Measurements from ENCODE around the gene KCNK7. TPM values are rescaled to one million over a fixed set of nuclear protein-coding genes. Genes with fewer than 3 reads are reported as not detected.

KCNK7 gene
- total and polyA plus RNA-seq, 2 experiments from 2014 or later, result 0.37 TPM; not detected in 1

DNA sequence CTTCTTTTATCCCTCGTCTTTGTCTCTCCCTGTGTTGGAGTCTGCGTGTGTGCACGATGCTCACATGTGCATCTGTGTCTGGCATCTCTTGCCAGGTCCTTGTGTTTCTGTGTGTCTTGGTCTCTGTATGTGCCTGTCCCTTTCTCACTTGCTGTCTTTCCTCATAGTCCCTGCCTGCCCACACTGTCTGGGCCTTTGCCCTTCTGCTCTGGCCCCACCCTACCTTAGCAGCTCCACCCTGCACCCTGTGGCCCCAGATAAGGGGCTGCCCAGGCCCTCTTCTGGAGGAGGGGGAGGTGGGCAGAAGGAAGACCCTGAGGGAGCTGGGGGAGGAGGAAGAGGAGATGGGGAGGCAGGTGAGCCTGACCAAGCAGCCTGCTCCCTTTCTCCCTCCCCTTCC, 16.9 kb downstream of the KCNK7 start:
- no peaks in the 10 kb centered on the region for H3K9me3 ChIP-seq (ENCODE audit: low read depth)
- no peak overlapping the region for H3K4me3 ChIP-seq
- H3K27ac ChIP-seq, result no peak overlapping the region
- H3K9me2 ChIP-seq (replicated peaks; ENCODE audit: insufficient read depth), result no peaks in the 10 kb centered on the region
- peaks cover 4% of the 10 kb centered on the region for H3K79me2 ChIP-seq
- peaks cover 34% of the 10 kb centered on the region for H3K4me1 ChIP-seq (ENCODE audit: insufficient read depth)
- H3K36me3 ChIP-seq (replicated peaks; ENCODE audit: insufficient read depth, low read depth), result no peaks in the 10 kb centered on the region
- peaks cover 8% of the 10 kb centered on the region for H3K27me3 ChIP-seq
- peaks cover 8% of the 10 kb centered on the region for H4K20me1 ChIP-seq (ENCODE audit: insufficient read depth, poor library complexity, severe bottlenecking)
- H3K4me2 ChIP-seq, result no peak overlapping the region
- H2AFZ ChIP-seq, result no peak overlapping the region
- no peak for DNase-seq (ENCODE audit: low spot score)
- WGBS (ENCODE audit: low lambda C conversion rate, missing lambda C conversion rate), result 78% methylated on average over 3 of the region's 3 CpGs
- TF ChIP-seq EZH2phosphoT487 (IDR thresholded peaks at IDR 0.05; ENCODE audit: low read depth, severe bottlenecking, unreplicated experiment), result no peak
- TF ChIP-seq EZH2 (IDR thresholded peaks at IDR 0.05; ENCODE audit: borderline replicate concordance), result no peak
- TF ChIP-seq, protein P1, sequence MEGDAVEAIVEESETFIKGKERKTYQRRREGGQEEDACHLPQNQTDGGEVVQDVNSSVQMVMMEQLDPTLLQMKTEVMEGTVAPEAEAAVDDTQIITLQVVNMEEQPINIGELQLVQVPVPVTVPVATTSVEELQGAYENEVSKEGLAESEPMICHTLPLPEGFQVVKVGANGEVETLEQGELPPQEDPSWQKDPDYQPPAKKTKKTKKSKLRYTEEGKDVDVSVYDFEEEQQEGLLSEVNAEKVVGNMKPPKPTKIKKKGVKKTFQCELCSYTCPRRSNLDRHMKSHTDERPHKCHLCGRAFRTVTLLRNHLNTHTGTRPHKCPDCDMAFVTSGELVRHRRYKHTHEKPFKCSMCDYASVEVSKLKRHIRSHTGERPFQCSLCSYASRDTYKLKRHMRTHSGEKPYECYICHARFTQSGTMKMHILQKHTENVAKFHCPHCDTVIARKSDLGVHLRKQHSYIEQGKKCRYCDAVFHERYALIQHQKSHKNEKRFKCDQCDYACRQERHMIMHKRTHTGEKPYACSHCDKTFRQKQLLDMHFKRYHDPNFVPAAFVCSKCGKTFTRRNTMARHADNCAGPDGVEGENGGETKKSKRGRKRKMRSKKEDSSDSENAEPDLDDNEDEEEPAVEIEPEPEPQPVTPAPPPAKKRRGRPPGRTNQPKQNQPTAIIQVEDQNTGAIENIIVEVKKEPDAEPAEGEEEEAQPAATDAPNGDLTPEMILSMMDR (IDR thresholded peaks at IDR 0.05; ENCODE audit: poor library complexity), result no peak

DNA sequence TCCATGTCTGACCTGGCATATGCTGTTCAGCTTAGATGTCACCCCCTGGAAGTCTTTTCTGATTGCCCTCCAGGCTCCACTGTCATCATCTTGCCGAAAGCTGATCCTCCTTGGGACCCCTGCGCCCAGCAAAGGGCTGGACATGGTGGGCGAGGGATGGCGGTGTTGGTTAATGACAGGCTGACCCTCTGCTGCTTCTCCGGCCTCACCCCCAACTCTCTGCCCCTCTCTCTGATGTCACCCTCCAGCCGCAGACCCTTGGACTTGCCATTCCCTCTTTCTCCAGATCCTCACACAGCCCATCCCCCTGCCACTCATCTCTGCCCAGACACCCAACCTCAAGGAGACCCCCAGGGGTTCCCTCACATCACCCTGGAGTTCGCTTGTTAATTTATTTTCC, 17.5 kb downstream of the KCNK7 start:
- H3K4me2 ChIP-seq, result no peak overlapping the region
- no peak overlapping the region for H3K27ac ChIP-seq
- peaks cover 4% of the 10 kb centered on the region for H3K27me3 ChIP-seq
- no peak overlapping the region for H3K4me3 ChIP-seq
- TF ChIP-seq EZH2 (IDR thresholded peaks at IDR 0.05; ENCODE audit: borderline replicate concordance) (no peak), EZH2phosphoT487 (IDR thresholded peaks at IDR 0.05; ENCODE audit: low read depth, severe bottlenecking, unreplicated experiment) (no peak)
- TF ChIP-seq, protein P1 (IDR thresholded peaks at IDR 0.05; ENCODE audit: poor library complexity), result no peak
- no peaks in the 10 kb centered on the region for H3K9me2 ChIP-seq (replicated peaks; ENCODE audit: insufficient read depth)
- no peak overlapping the region for H2AFZ ChIP-seq
- DNase-seq (ENCODE audit: low spot score), result no peak
- 91% methylated on average over 7 of the region's 7 CpGs for WGBS (ENCODE audit: low lambda C conversion rate, missing lambda C conversion rate)
- H3K4me1 ChIP-seq (ENCODE audit: insufficient read depth), result peaks cover 40% of the 10 kb centered on the region
- H3K9me3 ChIP-seq (ENCODE audit: low read depth), result no peaks in the 10 kb centered on the region
- peaks cover 13% of the 10 kb centered on the region for H4K20me1 ChIP-seq (ENCODE audit: insufficient read depth, poor library complexity, severe bottlenecking)
- H3K36me3 ChIP-seq (replicated peaks; ENCODE audit: insufficient read depth, low read depth), result no peaks in the 10 kb centered on the region
- H3K79me2 ChIP-seq, result peaks cover 9% of the 10 kb centered on the region

DNA sequence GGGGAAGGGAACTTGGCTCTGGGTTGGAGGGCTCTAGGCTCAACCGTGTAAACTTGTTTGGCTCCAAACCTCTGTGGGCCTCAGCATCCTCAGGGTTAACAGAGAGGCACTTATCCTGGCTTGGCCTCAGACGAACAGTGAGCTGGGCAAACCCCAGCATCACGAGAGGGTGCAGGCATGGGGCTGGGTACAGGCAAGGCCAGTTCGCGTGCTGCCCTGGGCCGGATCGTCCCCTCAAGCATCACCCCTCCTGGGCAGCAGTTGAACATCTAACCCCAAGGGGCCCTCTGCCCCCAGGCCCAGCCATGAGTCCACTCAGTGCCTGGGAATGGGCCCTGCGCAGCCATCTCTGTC, 17.9 kb downstream of the KCNK7 start:
- H2AFZ ChIP-seq, result no peak overlapping the region
- no peak overlapping the region for H3K27ac ChIP-seq
- peak overlapping the region; percentile 98 for H3K4me2 ChIP-seq
- peaks cover 16% of the 10 kb centered on the region for H4K20me1 ChIP-seq (ENCODE audit: insufficient read depth, poor library complexity, severe bottlenecking)
- peaks cover 13% of the 10 kb centered on the region for H3K79me2 ChIP-seq
- no peaks in the 10 kb centered on the region for H3K36me3 ChIP-seq (replicated peaks; ENCODE audit: insufficient read depth, low read depth)
- H3K9me2 ChIP-seq (replicated peaks; ENCODE audit: insufficient read depth), result no peaks in the 10 kb centered on the region
- 77% methylated on average over 8 of the region's 8 CpGs for WGBS (ENCODE audit: low lambda C conversion rate, missing lambda C conversion rate)
- DNase-seq (ENCODE audit: low spot score), result no peak
- TF ChIP-seq EZH2 (IDR thresholded peaks at IDR 0.05; ENCODE audit: borderline replicate concordance) (no peak), EZH2phosphoT487 (IDR thresholded peaks at IDR 0.05; ENCODE audit: low read depth, severe bottlenecking, unreplicated experiment) (no peak)
- TF ChIP-seq, protein P1 (IDR thresholded peaks at IDR 0.05; ENCODE audit: poor library complexity), result no peak
- no peak overlapping the region for H3K4me3 ChIP-seq
- no peaks in the 10 kb centered on the region for H3K9me3 ChIP-seq (ENCODE audit: low read depth)
- peaks cover 42% of the 10 kb centered on the region for H3K4me1 ChIP-seq (ENCODE audit: insufficient read depth)
- peaks cover 3% of the 10 kb centered on the region for H3K27me3 ChIP-seq

All from hepatocyte (in vitro differentiated cells).